ENCODE results near the gene P4HA2.

P4HA2 gene

GRCh38 chr5:132257131-132258101 is 29.8 kb upstream of the P4HA2 start, which contains the start of gene PDLIM4:
TSS of gene PDLIM4 (plus strand) at chr5:132257696. CDS start at chr5:132257735, 39 bp downstream.
- DNase-seq (ENCODE audit: extremely low read depth, insufficient read length): no peak
- TF ChIP-seq CTCF (IDR thresholded peaks at IDR 0.05; ENCODE audit: insufficient read depth, low read length, poor library complexity, severe bottlenecking): no peak
- H3K4me3 ChIP-seq (replicated peaks; ENCODE audit: low read depth, low read length): no peak within 1 kb of the TSS
- no peaks in the 10 kb centered on the region for H3K36me3 ChIP-seq (ENCODE audit: control insufficient read depth, insufficient read depth, low read length)
- H3K27me3 ChIP-seq (replicated peaks; ENCODE audit: control insufficient read depth, insufficient read depth, low read length): no peaks in the 10 kb centered on the region; the same call in 1 of the 2 replicates

DNA sequence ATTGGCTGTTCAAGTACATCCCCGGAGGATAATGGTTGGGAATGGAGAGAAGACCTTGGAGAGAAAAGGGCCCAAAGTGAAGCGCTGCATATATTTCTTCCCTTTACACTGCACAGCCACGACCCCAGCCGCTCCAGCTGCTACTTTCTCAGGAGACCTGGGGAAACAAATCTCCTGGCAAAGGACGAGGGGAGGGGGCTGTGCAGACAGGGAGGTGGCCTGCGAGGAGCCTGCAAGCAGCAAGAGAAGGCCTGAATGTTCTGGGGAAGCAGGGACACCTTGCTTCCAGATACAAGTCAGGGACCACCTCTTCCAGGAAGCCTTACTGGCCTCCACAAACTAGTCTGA is 29.1 kb upstream of the P4HA2 start:
- H3K4me3 ChIP-seq (replicated peaks; ENCODE audit: low read depth, low read length): no peak overlapping the region
- no peaks in the 10 kb centered on the region for H3K36me3 ChIP-seq (ENCODE audit: control insufficient read depth, insufficient read depth, low read length)
- H3K27me3 ChIP-seq (replicated peaks; ENCODE audit: control insufficient read depth, insufficient read depth, low read length): no peaks in the 10 kb centered on the region; the same call in 1 of the 2 replicates
- no peak for DNase-seq (ENCODE audit: extremely low read depth, insufficient read length)
- no peak for TF ChIP-seq CTCF (IDR thresholded peaks at IDR 0.05; ENCODE audit: insufficient read depth, low read length, poor library complexity, severe bottlenecking)

GRCh38 chr5:132256086-132256782 is 28.6 kb upstream of the P4HA2 start:
- DNase-seq (ENCODE audit: extremely low read depth, insufficient read length): no peak
- no peak overlapping the region for H3K4me3 ChIP-seq (replicated peaks; ENCODE audit: low read depth, low read length)
- H3K27me3 ChIP-seq (replicated peaks; ENCODE audit: control insufficient read depth, insufficient read depth, low read length): no peaks in the 10 kb centered on the region; the same call in 1 of the 2 replicates
- H3K36me3 ChIP-seq (ENCODE audit: control insufficient read depth, insufficient read depth, low read length): no peaks in the 10 kb centered on the region
- no peak for TF ChIP-seq CTCF (IDR thresholded peaks at IDR 0.05; ENCODE audit: insufficient read depth, low read length, poor library complexity, severe bottlenecking)

DNA sequence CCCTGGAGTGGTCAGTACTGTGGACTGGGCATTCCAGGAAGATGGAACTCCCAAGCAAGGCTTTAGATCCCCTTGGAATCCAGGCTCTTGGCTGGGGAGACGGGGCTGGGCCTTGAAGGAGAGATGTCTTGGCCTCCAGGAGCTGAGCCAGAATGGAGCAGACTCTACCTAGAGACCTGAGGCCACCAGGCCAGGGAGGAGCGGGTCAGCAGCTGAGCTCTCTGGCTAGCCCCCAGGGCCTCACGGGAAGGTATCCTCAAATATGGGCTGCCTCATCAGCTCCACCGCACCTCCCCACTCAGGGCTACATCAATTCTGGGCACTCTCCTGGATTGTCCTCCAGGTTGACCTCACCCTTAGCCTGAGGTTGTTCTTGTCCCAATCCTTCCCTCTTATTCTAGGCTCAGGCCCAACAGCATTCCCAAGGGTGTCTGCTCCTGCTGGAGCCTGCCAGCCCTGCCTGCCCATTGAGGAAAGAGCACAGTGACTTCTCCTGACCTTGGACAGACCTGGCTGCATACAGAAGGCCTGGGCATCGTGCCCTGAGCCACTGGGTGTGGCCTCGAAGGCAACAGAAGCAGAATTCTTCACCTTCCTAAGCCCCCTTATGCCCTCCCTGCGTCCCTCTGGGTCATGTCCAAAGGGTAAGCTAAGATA is 26.8 kb upstream of the P4HA2 start:
- no peaks in the 10 kb centered on the region for H3K36me3 ChIP-seq (ENCODE audit: control insufficient read depth, insufficient read depth, low read length)
- H3K27me3 ChIP-seq (replicated peaks; ENCODE audit: control insufficient read depth, insufficient read depth, low read length): no peaks in the 10 kb centered on the region; the same call in 1 of the 2 replicates
- no peak for DNase-seq (ENCODE audit: extremely low read depth, insufficient read length)
- no peak overlapping the region for H3K4me3 ChIP-seq (replicated peaks; ENCODE audit: low read depth, low read length)
- no peak for TF ChIP-seq CTCF (IDR thresholded peaks at IDR 0.05; ENCODE audit: insufficient read depth, low read length, poor library complexity, severe bottlenecking)

GRCh38 chr5:132253452-132254320 is 26.0 kb upstream of the P4HA2 start:
- no peak for DNase-seq (ENCODE audit: extremely low read depth, insufficient read length)
- Histone ChIP-seq H3K4me3 (replicated peaks; ENCODE audit: low read depth, low read length) (no peak overlapping the region), H3K27me3 (replicated peaks; ENCODE audit: control insufficient read depth, insufficient read depth, low read length) (no peaks in the 10 kb centered on the region; the same call in 1 of the 2 replicates), H3K36me3 (ENCODE audit: control insufficient read depth, insufficient read depth, low read length) (no peaks in the 10 kb centered on the region)
- TF ChIP-seq CTCF (IDR thresholded peaks at IDR 0.05; ENCODE audit: insufficient read depth, low read length, poor library complexity, severe bottlenecking): no peak

Data from GM06990 (cell line).